ENCODE results near the gene FSTL1.

Gene FSTL1

DNA sequence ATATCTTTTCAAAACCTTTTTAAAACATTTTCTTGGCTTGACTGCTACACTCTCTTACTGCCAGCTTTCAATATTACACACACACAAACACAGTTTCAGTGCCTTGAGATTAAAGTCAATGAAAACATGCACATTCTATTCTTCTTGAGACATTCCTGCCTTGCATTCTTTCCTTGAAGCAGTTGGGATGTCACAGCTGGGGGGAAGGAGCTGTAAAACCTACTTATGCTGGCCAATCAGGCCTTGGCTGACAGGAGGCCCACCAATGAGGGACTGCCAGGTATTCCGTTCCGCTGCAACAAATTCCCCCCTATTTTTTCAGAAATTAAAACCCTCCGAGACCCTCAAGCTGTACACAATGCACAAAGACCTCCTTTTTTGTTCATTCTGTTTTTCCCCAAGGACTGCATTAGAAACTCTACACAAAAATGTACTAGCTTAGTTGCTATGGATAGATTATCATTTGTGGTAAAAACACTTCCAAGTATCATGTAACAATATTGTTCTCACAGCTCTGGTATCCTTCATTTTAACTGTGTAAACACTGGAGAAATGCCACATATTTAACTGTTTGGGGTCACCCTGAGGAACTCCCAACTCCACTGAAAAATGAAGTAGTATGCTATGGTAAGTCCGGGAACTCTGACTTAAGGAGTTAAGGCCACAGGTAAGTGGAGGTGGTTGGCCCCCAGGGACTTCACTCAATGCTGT, 18.5 kb downstream of the FSTL1 start:
- Histone ChIP-seq H4K8ac (ENCODE audit: low read depth, low read length) (no peak overlapping the region), H2AK5ac (ENCODE audit: low read depth, low read length) (no peak overlapping the region), H3K36me3 (replicated peaks in 1 of 2; ENCODE audit: control insufficient read depth in 2 of 2, insufficient read depth in 2 of 2, low read length in 2 of 2) (peaks cover 0 to 31% of the 10 kb centered on the region in 2 donors), H3K79me1 (ENCODE audit: low read depth, low read length) (peaks cover 2% of the 10 kb centered on the region), H2BK120ac (ENCODE audit: low read depth, low read length) (no peak overlapping the region), H4K91ac (ENCODE audit: low read depth, low read length, poor library complexity) (no peak overlapping the region), H2BK5ac (ENCODE audit: low read length) (no peak overlapping the region), H3K4me2 (ENCODE audit: insufficient read depth, low read length, poor library complexity, severe bottlenecking) (no peak overlapping the region), H3K4ac (ENCODE audit: low read length) (no peak overlapping the region), H3K9me3 (replicated peaks in 1 of 2; ENCODE audit: control insufficient read depth in 2 of 2, insufficient read depth in 1 of 2, low read depth in 1 of 2, low read length in 2 of 2) (peaks cover 0 to 4% of the 10 kb centered on the region in 2 donors), H3K27me3 (ENCODE audit: control insufficient read depth in 3 of 3, insufficient read depth in 3 of 3, low read depth in 1 of 3, low read length in 3 of 3) (no peaks in the 10 kb centered on the region), H3K18ac (ENCODE audit: low read length) (no peak overlapping the region), H3K14ac (ENCODE audit: low read length) (no peak overlapping the region), H3K27ac (replicated peaks; ENCODE audit: low read length) (peak overlapping the region; percentile 25), H3K9ac (ENCODE audit: low read depth, low read length, poor library complexity) (no peak overlapping the region), H2AFZ (ENCODE audit: low read length) (peak overlapping the region; percentile 4), H3K4me3 (ENCODE audit: low read length in 2 of 2) (no peak overlapping the region), H3K4me1 (ENCODE audit: control insufficient read depth in 2 of 2, insufficient read depth in 1 of 2, low read depth in 1 of 2, low read length in 2 of 2) (peaks cover 11 to 19% of the 10 kb centered on the region in 2 donors), H2BK15ac (ENCODE audit: low read length) (no peak overlapping the region), H3K23ac (ENCODE audit: low read depth, low read length, poor library complexity) (no peak overlapping the region), H2BK12ac (ENCODE audit: low read length) (no peak overlapping the region)
- DNase-seq (ENCODE audit: low spot score): peak; percentile 63
- no CpG with 5 or more reads among the region's 4 CpGs for WGBS, 2 donors (ENCODE audit: extremely low coverage in 2 of 2, insufficient read length in 2 of 2, insufficient replicate concordance in 1 of 2)

DNA sequence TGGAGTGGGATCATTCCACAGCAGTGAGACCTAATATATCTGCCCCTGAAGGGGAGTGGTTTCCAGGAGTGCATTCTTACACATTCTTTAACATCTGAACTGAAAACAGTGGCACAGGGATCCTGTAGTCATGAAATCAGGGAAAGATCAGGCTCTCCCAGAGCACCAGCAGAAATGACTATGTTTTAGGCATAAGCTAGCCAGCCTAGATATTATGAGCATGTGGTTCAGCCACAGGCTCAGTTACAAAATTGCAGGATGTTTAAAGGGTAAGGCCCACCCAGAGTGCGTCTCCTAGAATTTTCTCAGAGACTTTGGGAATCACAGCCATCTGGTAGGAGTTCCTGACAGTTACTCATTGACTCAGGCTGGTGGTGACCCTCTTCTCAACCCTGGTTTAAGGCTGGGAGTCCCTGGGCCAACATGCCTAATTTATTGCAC, 20.9 kb downstream of the FSTL1 start:
- no peak overlapping the region for H3K27ac ChIP-seq (replicated peaks; ENCODE audit: low read length)

DNA sequence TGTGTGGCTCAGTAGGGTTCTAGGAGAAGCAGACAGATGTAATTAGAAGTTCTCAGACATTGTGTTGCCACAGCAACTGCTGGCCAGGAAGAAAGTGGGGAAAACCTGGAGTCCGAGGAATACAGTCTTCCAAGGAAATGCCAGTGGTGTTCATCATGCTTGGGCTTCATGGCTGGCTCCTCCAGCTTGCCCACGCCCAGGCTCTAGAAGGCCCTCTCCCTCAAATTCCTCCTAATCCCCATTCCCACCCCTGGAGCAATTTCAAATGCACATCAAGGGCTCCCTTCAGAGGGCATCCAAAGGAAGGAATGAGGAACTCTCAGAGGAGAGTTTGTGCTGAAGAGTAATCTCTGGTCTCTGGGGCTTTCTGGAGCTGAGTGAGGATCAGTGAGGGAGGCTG, 21.9 kb downstream of the FSTL1 start:
- H3K4me2 ChIP-seq (ENCODE audit: insufficient read depth, low read length, poor library complexity, severe bottlenecking): no peak overlapping the region
- H3K36me3 ChIP-seq (replicated peaks in 1 of 2; ENCODE audit: control insufficient read depth in 2 of 2, insufficient read depth in 2 of 2, low read length in 2 of 2): peaks cover 2 to 24% of the 10 kb centered on the region in 2 donors
- no peak overlapping the region for H3K4me3 ChIP-seq (ENCODE audit: low read length in 2 of 2)
- no peaks in the 10 kb centered on the region for H3K27me3 ChIP-seq (ENCODE audit: control insufficient read depth in 3 of 3, insufficient read depth in 3 of 3, low read depth in 1 of 3, low read length in 3 of 3)
- no peak overlapping the region for H2BK15ac ChIP-seq (ENCODE audit: low read length)
- H2BK12ac ChIP-seq (ENCODE audit: low read length): no peak overlapping the region
- no peak for DNase-seq (ENCODE audit: low spot score)
- H3K18ac ChIP-seq (ENCODE audit: low read length): no peak overlapping the region
- no peak overlapping the region for H3K9ac ChIP-seq (ENCODE audit: low read depth, low read length, poor library complexity)
- peaks cover 0 to 4% of the 10 kb centered on the region in 2 donors for H3K9me3 ChIP-seq (replicated peaks in 1 of 2; ENCODE audit: control insufficient read depth in 2 of 2, insufficient read depth in 1 of 2, low read depth in 1 of 2, low read length in 2 of 2)
- H3K79me1 ChIP-seq (ENCODE audit: low read depth, low read length): peaks cover 3% of the 10 kb centered on the region
- no peak overlapping the region for H3K14ac ChIP-seq (ENCODE audit: low read length)
- H2BK5ac ChIP-seq (ENCODE audit: low read length): no peak overlapping the region
- H4K8ac ChIP-seq (ENCODE audit: low read depth, low read length): no peak overlapping the region
- H3K4me1 ChIP-seq (ENCODE audit: control insufficient read depth in 2 of 2, insufficient read depth in 1 of 2, low read depth in 1 of 2, low read length in 2 of 2): peaks cover 11 to 23% of the 10 kb centered on the region in 2 donors
- H2AFZ ChIP-seq (ENCODE audit: low read length): no peak overlapping the region
- no CpG with 5 or more reads among the region's 2 CpGs for WGBS, 2 donors (ENCODE audit: extremely low coverage in 2 of 2, insufficient read length in 2 of 2, insufficient replicate concordance in 1 of 2)
- H4K91ac ChIP-seq (ENCODE audit: low read depth, low read length, poor library complexity): no peak overlapping the region
- no peak overlapping the region for H3K27ac ChIP-seq (replicated peaks; ENCODE audit: low read length)
- no peak overlapping the region for H2AK5ac ChIP-seq (ENCODE audit: low read depth, low read length)
- no peak overlapping the region for H2BK120ac ChIP-seq (ENCODE audit: low read depth, low read length)
- no peak overlapping the region for H3K23ac ChIP-seq (ENCODE audit: low read depth, low read length, poor library complexity)
- H3K4ac ChIP-seq (ENCODE audit: low read length): no peak overlapping the region

More for the DNA sequence above, 20.9 kb downstream of the FSTL1 start:
- Histone ChIP-seq H3K4me1 (ENCODE audit: control insufficient read depth in 2 of 2, insufficient read depth in 1 of 2, low read depth in 1 of 2, low read length in 2 of 2) (peaks cover 11 to 23% of the 10 kb centered on the region in 2 donors), H3K4me3 (ENCODE audit: low read length in 2 of 2) (no peak overlapping the region), H3K4me2 (ENCODE audit: insufficient read depth, low read length, poor library complexity, severe bottlenecking) (no peak overlapping the region), H3K27me3 (ENCODE audit: control insufficient read depth in 3 of 3, insufficient read depth in 3 of 3, low read depth in 1 of 3, low read length in 3 of 3) (no peaks in the 10 kb centered on the region), H2AK5ac (ENCODE audit: low read depth, low read length) (no peak overlapping the region), H2BK120ac (ENCODE audit: low read depth, low read length) (no peak overlapping the region), H3K23ac (ENCODE audit: low read depth, low read length, poor library complexity) (no peak overlapping the region), H3K14ac (ENCODE audit: low read length) (no peak overlapping the region), H3K4ac (ENCODE audit: low read length) (no peak overlapping the region), H4K8ac (ENCODE audit: low read depth, low read length) (no peak overlapping the region), H2AFZ (ENCODE audit: low read length) (no peak overlapping the region), H3K9ac (ENCODE audit: low read depth, low read length, poor library complexity) (no peak overlapping the region), H4K91ac (ENCODE audit: low read depth, low read length, poor library complexity) (no peak overlapping the region), H2BK5ac (ENCODE audit: low read length) (no peak overlapping the region), H3K9me3 (replicated peaks in 1 of 2; ENCODE audit: control insufficient read depth in 2 of 2, insufficient read depth in 1 of 2, low read depth in 1 of 2, low read length in 2 of 2) (peaks cover 0 to 4% of the 10 kb centered on the region in 2 donors), H3K18ac (ENCODE audit: low read length) (no peak overlapping the region), H3K36me3 (replicated peaks in 1 of 2; ENCODE audit: control insufficient read depth in 2 of 2, insufficient read depth in 2 of 2, low read length in 2 of 2) (peaks cover 2 to 33% of the 10 kb centered on the region in 2 donors), H2BK15ac (ENCODE audit: low read length) (no peak overlapping the region), H3K79me1 (ENCODE audit: low read depth, low read length) (peaks cover 2% of the 10 kb centered on the region), H2BK12ac (ENCODE audit: low read length) (no peak overlapping the region)
- DNase-seq (ENCODE audit: low spot score): no peak
- WGBS, 2 donors (ENCODE audit: extremely low coverage in 2 of 2, insufficient read length in 2 of 2, insufficient replicate concordance in 1 of 2): no CpG with 5 or more reads among the region's 1 CpG

DNA sequence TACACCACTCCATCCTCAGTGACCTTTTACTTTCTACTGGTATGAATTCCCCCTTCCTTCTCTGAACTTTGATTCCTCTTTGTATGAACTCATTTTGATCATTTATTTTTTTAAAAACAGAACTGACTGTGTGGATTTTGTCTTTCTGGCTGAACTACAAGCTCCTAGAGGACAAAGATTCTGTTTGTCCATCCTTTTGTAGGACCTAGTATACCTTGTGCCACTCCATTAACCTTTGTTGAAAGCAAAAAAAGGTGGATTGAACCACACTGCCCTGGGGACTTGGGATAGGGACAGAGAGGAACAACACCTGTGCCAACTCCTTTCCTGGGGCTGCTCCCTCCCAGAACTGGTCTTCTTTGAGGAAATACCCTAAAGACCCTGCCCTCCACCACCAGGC, 23.6 kb downstream of the FSTL1 start:
- no peak overlapping the region for H2AK5ac ChIP-seq (ENCODE audit: low read depth, low read length)
- H2BK12ac ChIP-seq (ENCODE audit: low read length): no peak overlapping the region
- no peak overlapping the region for H3K4me2 ChIP-seq (ENCODE audit: insufficient read depth, low read length, poor library complexity, severe bottlenecking)
- no peak overlapping the region for H2BK120ac ChIP-seq (ENCODE audit: low read depth, low read length)
- H2AFZ ChIP-seq (ENCODE audit: low read length): no peak overlapping the region
- H3K79me1 ChIP-seq (ENCODE audit: low read depth, low read length): peaks cover 2% of the 10 kb centered on the region
- no peak overlapping the region for H2BK15ac ChIP-seq (ENCODE audit: low read length)
- H3K9me3 ChIP-seq (replicated peaks in 1 of 2; ENCODE audit: control insufficient read depth in 2 of 2, insufficient read depth in 1 of 2, low read depth in 1 of 2, low read length in 2 of 2): no peaks in the 10 kb centered on the region
- peaks cover 6 to 19% of the 10 kb centered on the region in 2 donors for H3K4me1 ChIP-seq (ENCODE audit: control insufficient read depth in 2 of 2, insufficient read depth in 1 of 2, low read depth in 1 of 2, low read length in 2 of 2)
- H3K4me3 ChIP-seq (ENCODE audit: low read length in 2 of 2): no peak overlapping the region
- H3K23ac ChIP-seq (ENCODE audit: low read depth, low read length, poor library complexity): no peak overlapping the region
- no peaks in the 10 kb centered on the region for H3K27me3 ChIP-seq (ENCODE audit: control insufficient read depth in 3 of 3, insufficient read depth in 3 of 3, low read depth in 1 of 3, low read length in 3 of 3)
- H4K8ac ChIP-seq (ENCODE audit: low read depth, low read length): no peak overlapping the region
- no peak overlapping the region for H2BK5ac ChIP-seq (ENCODE audit: low read length)
- H3K36me3 ChIP-seq (replicated peaks in 1 of 2; ENCODE audit: control insufficient read depth in 2 of 2, insufficient read depth in 2 of 2, low read length in 2 of 2): peaks cover 4 to 30% of the 10 kb centered on the region in 2 donors
- H3K4ac ChIP-seq (ENCODE audit: low read length): no peak overlapping the region
- H3K27ac ChIP-seq (replicated peaks; ENCODE audit: low read length): no peak overlapping the region
- no peak for DNase-seq (ENCODE audit: low spot score)
- H3K18ac ChIP-seq (ENCODE audit: low read length): no peak overlapping the region
- H3K14ac ChIP-seq (ENCODE audit: low read length): no peak overlapping the region
- H4K91ac ChIP-seq (ENCODE audit: low read depth, low read length, poor library complexity): no peak overlapping the region
- H3K9ac ChIP-seq (ENCODE audit: low read depth, low read length, poor library complexity): no peak overlapping the region
